OCI-LY1 (cell line): ENCODE results near the gene NUP153.

Experiments
- CTCF ChIP-seq: fragments of 200-600 bp; sonication (generic), shearing (Covaris generic); IDR thresholded peaks from 2 replicates; pipeline ENCODE4 v1.5.1; 2017; ENCODE audit warnings: mild to moderate bottlenecking, antibody characterized with exemption, low read length, moderate library complexity, mixed read lengths
- EZH2 ChIP-seq: fragments of 200-600 bp; sonication (generic), shearing (Covaris generic); IDR thresholded peaks from 2 replicates; pipeline ENCODE4 v1.8.0; 2017; ENCODE audit warnings: borderline replicate concordance, mixed run types, mild to moderate bottlenecking, antibody characterized with exemption, low read length, moderate library complexity, mixed read lengths

GRCh38 chr6:17677602-17678001 is 29.1 kb downstream of the NUP153 start:
- TF ChIP-seq CTCF (no peak), EZH2 (no peak)
